LNCAP (cell line): ENCODE results near the gene NAPA.

ENCODE experiments used
- CTCF ChIP-seq: fragments of 450-650 bp; IDR thresholded peaks from 2 replicates; pipeline ENCODE4 v1.5.1; 2017; ENCODE audit warnings: mild to moderate bottlenecking

NAPA gene

GRCh38 chr19:47493378-47494210, 21.3 kb downstream of the NAPA start:
- no peak for TF ChIP-seq CTCF

GRCh38 chr19:47492571-47493377, 22.1 kb downstream of the NAPA start:
- no peak for TF ChIP-seq CTCF

DNA sequence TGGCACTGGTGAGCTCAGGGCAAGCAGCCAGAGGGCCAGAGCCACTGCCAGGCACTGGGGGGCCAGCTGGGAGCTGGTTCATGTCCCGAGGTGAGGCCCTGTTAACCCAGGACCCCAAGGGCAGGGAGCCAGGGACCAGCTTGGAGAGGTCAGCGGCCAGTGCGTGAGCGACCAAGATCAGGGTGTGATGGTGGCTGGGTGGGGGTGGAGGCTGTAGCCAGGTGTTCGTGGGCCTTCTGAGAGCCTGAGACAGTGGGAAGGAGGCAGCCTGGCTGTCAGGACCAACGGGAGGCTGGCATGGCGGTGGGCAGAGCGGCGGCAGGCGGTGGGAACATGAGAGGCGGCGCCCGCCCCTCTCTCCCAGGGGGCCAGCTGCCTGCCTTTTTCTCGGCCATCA, 22.7 kb downstream of the NAPA start:
- TF ChIP-seq CTCF: no peak

DNA sequence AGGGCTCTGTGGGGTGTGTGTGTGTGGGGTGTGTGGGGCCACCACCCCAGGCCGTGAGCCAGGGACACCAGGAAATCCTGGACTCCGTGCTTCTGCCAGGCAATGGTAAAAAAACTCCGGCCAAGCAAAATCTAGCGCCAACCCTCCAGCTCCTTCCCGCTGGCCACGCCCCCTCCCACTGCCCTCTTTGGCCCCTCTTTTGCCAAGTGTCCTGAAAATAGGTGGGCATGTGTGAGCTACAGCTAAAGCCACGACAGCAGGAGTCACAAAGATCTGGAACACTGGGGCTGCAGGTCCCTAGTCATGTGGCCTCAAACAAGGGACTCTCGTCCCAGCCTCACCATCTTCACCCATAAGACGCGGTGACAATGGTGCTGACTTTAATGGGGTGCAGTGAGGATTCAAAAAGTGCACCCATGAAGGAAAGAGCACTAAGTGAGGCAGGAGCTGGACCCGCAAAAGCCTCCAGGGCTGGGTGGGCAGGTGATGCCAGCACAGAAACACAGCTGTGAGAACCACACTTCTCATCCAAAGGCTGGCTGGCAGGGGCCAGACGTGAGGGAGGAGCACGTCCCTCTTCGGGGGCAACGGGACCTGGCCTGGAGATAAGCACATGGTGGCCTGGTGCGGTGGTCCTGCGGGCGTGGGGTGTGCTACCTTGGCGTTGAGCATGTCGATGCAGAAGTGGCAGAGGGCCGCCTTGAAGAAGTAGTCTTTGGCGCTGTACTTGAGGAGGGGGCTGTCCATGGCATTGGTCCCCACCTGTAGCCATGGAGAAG, 23.3 kb downstream of the NAPA start:
- TF ChIP-seq CTCF: no peak

DNA sequence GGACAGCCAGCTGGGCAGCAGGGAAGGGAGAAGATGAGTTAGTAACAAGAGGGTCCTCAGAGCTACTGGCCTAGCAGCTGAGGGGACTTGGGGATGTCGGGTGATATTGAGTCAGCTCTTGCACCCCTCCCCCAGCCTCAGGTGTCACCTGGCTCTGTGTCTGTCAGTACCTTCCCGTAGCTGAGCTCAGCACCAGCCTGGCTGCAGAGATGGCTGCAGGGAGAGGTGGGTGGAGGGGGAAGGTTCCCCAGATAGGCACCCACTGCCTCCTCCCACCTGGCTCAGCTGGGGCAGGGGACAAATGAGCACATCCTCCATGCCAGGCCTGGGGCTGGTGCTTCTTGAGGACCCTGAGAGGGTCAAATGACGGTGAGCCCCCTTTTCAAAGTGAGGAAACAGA, 24.0 kb downstream of the NAPA start:
- no peak for TF ChIP-seq CTCF

DNA sequence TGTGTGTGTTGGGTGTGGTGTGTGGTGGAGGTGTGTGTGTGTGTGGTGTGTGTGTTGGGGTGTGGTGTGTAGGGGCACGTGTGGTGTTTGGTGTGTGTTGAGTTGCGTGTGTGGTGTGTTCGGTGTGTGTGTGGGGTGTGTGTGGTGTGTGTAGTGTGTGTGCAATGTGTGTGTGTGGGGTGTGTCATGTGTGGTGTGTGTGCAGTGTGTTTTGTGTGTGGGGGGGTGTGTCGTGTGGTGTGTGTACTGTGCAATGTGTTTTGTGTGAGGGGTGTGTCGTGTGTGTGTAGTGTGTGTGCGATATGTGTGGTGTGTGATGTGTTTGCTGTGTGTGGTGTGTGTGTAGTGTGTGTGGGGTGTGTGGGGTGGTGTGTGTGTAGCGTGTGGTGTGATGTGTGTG, 24.8 kb downstream of the NAPA start:
- TF ChIP-seq CTCF: no peak
